ENCODE measurements around the gene CDH13. TPM values are rescaled to one million over a fixed set of nuclear protein-coding genes. Genes with fewer than 3 reads are reported as not detected.

Gene CDH13
- total and polyA plus RNA-seq, 2 donors (not counting 3 experiments of a cell fraction or from before 2014, with no cell fraction given), result 96.6 to 124 TPM

- dilution Hi-C loops (cut with MboI; ENCODE audit: extremely low pct_ligation_motif_present, low sequenced_read_pairs) (no loop called here), intact Hi-C loops (cut with micrococcal nuclease) (no loop called here)
- no TSS peak for BruUV-seq (replicated peaks)
Measured at GRCh38 chr16:83721676-83722075, 1094.9 kb downstream of the CDH13 start.

More at GRCh38 chr16:83721676-83722075, 1094.9 kb downstream of the CDH13 start:
- Histone ChIP-seq H2AFZ (ENCODE audit: low read depth, low read length) (no peak overlapping the region), H3K27ac (ENCODE audit: insufficient read depth, low read depth, low read length) (no peak overlapping the region), H3K27me3 (ENCODE audit: control insufficient read depth in 2 of 2, insufficient read depth in 2 of 2, low read length in 2 of 2) (no peaks in the 10 kb centered on the region), H3K4me3 (replicated peaks in 1 of 3; ENCODE audit: insufficient read depth in 1 of 3, low read depth in 1 of 3, low read length in 3 of 3) (no peak overlapping the region), H3K4me2 (ENCODE audit: insufficient read depth, low read length) (no peak overlapping the region), H3K9ac (replicated peaks; ENCODE audit: extremely low read depth, insufficient read depth, low read length) (no peak overlapping the region), H3K79me2 (ENCODE audit: control insufficient read depth, insufficient read depth, low read length) (no peaks in the 10 kb centered on the region), H4K20me1 (replicated peaks; ENCODE audit: control insufficient read depth, extremely low read depth, insufficient read depth, low read length) (no peaks in the 10 kb centered on the region), H3K9me1 (replicated peaks; ENCODE audit: control insufficient read depth, extremely low read depth, insufficient read depth, low read length) (no peaks in the 10 kb centered on the region), H3K36me3 (ENCODE audit: control insufficient read depth in 2 of 2, extremely low read depth in 1 of 2, insufficient read depth in 2 of 2, low read length in 2 of 2) (no peaks in the 10 kb centered on the region), H3K9me3 (replicated peaks; ENCODE audit: control insufficient read depth, insufficient read depth, low read length) (no peaks in the 10 kb centered on the region), H3K4me1 (ENCODE audit: control insufficient read depth, extremely low read depth, insufficient read depth, low read length) (peaks cover 8% of the 10 kb centered on the region)
- CTCF ChIA-PET, result no interaction called here
- TF ChIP-seq MYC (IDR thresholded peaks at IDR 0.05; ENCODE audit: low read depth, low read length) (no peak), FOS (IDR thresholded peaks at IDR 0.05; ENCODE audit: borderline replicate concordance, insufficient read depth, low read length) (no peak), POLR2AphosphoS5 (IDR thresholded peaks at IDR 0.05; ENCODE audit: insufficient read depth, low read depth, low read length) (no peak), CTCF (IDR thresholded peaks at IDR 0.05; ENCODE audit: extremely low read depth in 1 of 2, insufficient read depth in 1 of 2, low read depth in 1 of 2, low read length in 2 of 2) (no peak), GATA2 (IDR thresholded peaks at IDR 0.05; ENCODE audit: insufficient read depth, insufficient read length, low read depth, low read length) (no peak), POLR2A (IDR thresholded peaks at IDR 0.05; ENCODE audit: low read depth, low read length) (no peak), JUN (IDR thresholded peaks at IDR 0.05; ENCODE audit: borderline replicate concordance, insufficient read depth, insufficient read length, low read depth) (no peak), EZH2 (IDR thresholded peaks at IDR 0.05; ENCODE audit: borderline replicate concordance, low read depth, low read length, severe bottlenecking) (no peak), MAX (IDR thresholded peaks at IDR 0.05; ENCODE audit: insufficient read depth, insufficient read length) (no peak)
- POLR2A ChIA-PET, result no interaction called here
- DNase-seq (ENCODE audit: low read depth, low spot score), result no peak
- FAIRE-seq, result no peak

All from endothelial cell of umbilical vein (primary cell).